OCI-LY7 (cell line): ENCODE measurements around the gene ARHGAP26. TPM values are rescaled to one million over a fixed set of nuclear protein-coding genes. Genes with fewer than 3 reads are reported as not detected.

Experiments
- BruUV-seq: library from RNA; stranded (reverse); fragments of 400-500 nt; replicated peaks from 2 replicates; lab custom pipeline; 2021; lab: Mats Ljungman, UMichigan
- CTCF ChIA-PET: fragments of 300-600 bp; sonication (Branson Sonifier 250); formaldehyde crosslinking; loops from one replicate; lab custom pipeline; 2022; ENCODE audit warnings: antibody characterized with exemption; ENCODE audit not compliant: unreplicated experiment; lab: Charles Lee
- POLR2A ChIA-PET: fragments of 300-600 bp; sonication (Branson Sonifier 250); formaldehyde crosslinking; loops from one replicate; lab custom pipeline; 2022; ENCODE audit warnings: antibody characterized with exemption; lab: Charles Lee
- DNase-seq: peaks from one replicate; pipeline ENCODE4 v3.0.0-alpha.2; 2015; ENCODE audit warnings: low spot score
- H2AFZ ChIP-seq: fragments of 200-600 bp; sonication (generic), shearing (Covaris generic); 2 replicates; pipeline ENCODE4 v1.6.1; 2014; ENCODE audit warnings: mild to moderate bottlenecking, antibody characterized with exemption, low read length, moderate library complexity
- H3K27ac ChIP-seq: fragments of 200-600 bp; sonication (generic); 2 replicates; pipeline ENCODE4 v1.5.1; 2014; ENCODE audit warnings: mixed run types, low read depth, mild to moderate bottlenecking, moderate library complexity, low read length, inconsistent platforms; ENCODE audit not compliant: poor library complexity, severe bottlenecking
- H3K36me3 ChIP-seq: fragments of 200-600 bp; sonication (generic); 2 replicates; pipeline ENCODE4 v1.6.1; 2014; ENCODE audit warnings: mild to moderate bottlenecking, antibody characterized with exemption, low read length, moderate library complexity, mixed read lengths; ENCODE audit not compliant: insufficient read depth
- H3K4me1 ChIP-seq: fragments of 200-600 bp; sonication (generic); 2 replicates; pipeline ENCODE4 v1.5.1; 2014; ENCODE audit warnings: mild to moderate bottlenecking, low read length; ENCODE audit not compliant: insufficient read depth, poor library complexity, severe bottlenecking
- H3K4me2 ChIP-seq: fragments of 200-600 bp; sonication (generic); 2 replicates; pipeline ENCODE4 v1.6.1; 2014; ENCODE audit warnings: mild to moderate bottlenecking, low read length
- H3K4me3 ChIP-seq: fragments of 200-600 bp; sonication (generic); 2 replicates; pipeline ENCODE4 v1.5.1; 2014; ENCODE audit warnings: mild to moderate bottlenecking, low read depth, low read length; ENCODE audit not compliant: poor library complexity, severe bottlenecking
- H3K79me2 ChIP-seq: fragments of 200-600 bp; sonication (generic); 2 replicates; pipeline ENCODE4 v1.6.1; 2016; ENCODE audit warnings: low read depth, mild to moderate bottlenecking, low read length, moderate library complexity, mixed read lengths; ENCODE audit not compliant: insufficient read depth
- H3K9me2 ChIP-seq: fragments of 200-600 bp; sonication (generic); 2 replicates; pipeline ENCODE4 v1.6.1; 2016; ENCODE audit warnings: mild to moderate bottlenecking, low read length, mixed read lengths; ENCODE audit not compliant: insufficient read depth
- H3K9me3 ChIP-seq: fragments of 200-600 bp; sonication (generic); 2 replicates; pipeline ENCODE4 v1.6.1; 2014; ENCODE audit warnings: mild to moderate bottlenecking, mixed run types, low read length, mixed read lengths
- H4K20me1 ChIP-seq: fragments of 200-600 bp; sonication (generic); 2 replicates; pipeline ENCODE4 v1.6.1; 2014; ENCODE audit warnings: mild to moderate bottlenecking, antibody characterized with exemption, low read length, moderate library complexity, mixed read lengths; ENCODE audit not compliant: insufficient read depth
- CTCF ChIP-seq: fragments of 200-600 bp; sonication (generic); conservative IDR thresholded peaks from 2 replicates; pipeline ENCODE4 v1.5.1; 2014; ENCODE audit warnings: mild to moderate bottlenecking, antibody characterized with exemption, low read length, moderate library complexity, mixed read lengths
- EZH2phosphoT487 ChIP-seq: fragments of 200-600 bp; sonication (generic); IDR thresholded peaks from 2 replicates; pipeline ENCODE4 v1.6.1; 2018; ENCODE audit warnings: low read depth, borderline replicate concordance, mild to moderate bottlenecking, mixed run types, antibody characterized with exemption, low read length, moderate library complexity, mixed read lengths
- intact Hi-C: fragments of 100-400 bp; cut with micrococcal nuclease; formaldehyde crosslinking; loops from one replicate; pipeline ENCODE4 v1.10.0; 2022; ENCODE audit not compliant: unreplicated experiment
- total RNA-seq, 2 experiments: library from RNA; depleted of rRNA in 1 of 2; stranded (reverse); fragments of >200 nt in 1 of 2; shearing (Covaris generic) in 1 of 2; gene quantifications; 2 replicates each; pipeline ENCODE4 v1.2.3, GENCODE V29; 2014 to 2022

The ARHGAP26 gene
- total RNA-seq, 2 experiments from 2014 or later, result 7.0 to 19.1 TPM

GRCh38 chr5:143195491-143195890 is 425.3 kb downstream of the ARHGAP26 start:
- no peak for TF ChIP-seq EZH2phosphoT487
- DNase-seq, result no peak
- POLR2A ChIA-PET, result interaction anchor here (1.0 kb wide), 1 partner anchor 9 kb away, joined by 3 read pairs; no protein-coding TSS in a partner anchor
- no peak overlapping the region for H2AFZ ChIP-seq
- no peak overlapping the region for H3K27ac ChIP-seq
- H3K36me3 ChIP-seq, result no peaks in the 10 kb centered on the region
- no peaks in the 10 kb centered on the region for H3K79me2 ChIP-seq
- no peaks in the 10 kb centered on the region for H4K20me1 ChIP-seq
- CTCF ChIA-PET, result no interaction called here
- no peaks in the 10 kb centered on the region for H3K9me2 ChIP-seq
- no peak overlapping the region for H3K4me2 ChIP-seq
- H3K4me3 ChIP-seq, result no peak overlapping the region
- H3K4me1 ChIP-seq, result peaks cover 5% of the 10 kb centered on the region
- BruUV-seq, result no TSS peak
- peaks cover 7% of the 10 kb centered on the region for H3K9me3 ChIP-seq
- intact Hi-C loops, result no loop called here

DNA sequence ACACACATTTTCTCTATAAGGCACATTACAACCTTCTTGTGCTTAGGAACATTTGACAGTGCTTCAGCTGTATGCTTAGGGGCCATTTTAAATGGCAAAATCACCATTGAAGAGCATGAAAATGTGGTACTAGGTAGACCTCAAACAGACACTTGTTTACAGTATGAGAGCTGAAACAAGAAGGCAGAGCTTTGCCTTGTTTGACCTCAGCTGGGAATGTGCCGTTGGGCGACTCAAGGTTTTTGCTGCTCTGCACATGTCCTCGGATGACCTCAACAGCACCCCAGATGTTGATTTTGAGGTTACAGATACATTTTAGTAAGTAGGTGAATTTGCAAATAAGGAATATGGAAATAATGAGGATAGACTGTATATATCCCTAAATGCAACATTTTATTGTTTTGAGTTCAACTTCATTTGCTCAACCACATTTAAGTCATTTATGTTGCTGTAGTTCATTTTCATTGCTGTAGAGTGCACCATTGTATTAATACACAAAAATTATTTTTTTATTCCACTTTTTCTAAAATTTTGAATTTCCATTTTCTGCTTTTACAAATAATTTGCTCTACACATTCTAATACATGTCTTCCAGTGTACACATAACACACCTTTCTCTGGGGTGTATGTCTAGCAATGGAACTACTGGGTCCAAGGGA is 426.6 kb downstream of the ARHGAP26 start:
- Histone ChIP-seq H4K20me1 (no peaks in the 10 kb centered on the region), H3K9me2 (no peaks in the 10 kb centered on the region), H3K4me1 (peaks cover 5% of the 10 kb centered on the region), H3K9me3 (peaks cover 7% of the 10 kb centered on the region), H3K4me3 (no peak overlapping the region), H3K27ac (no peak overlapping the region), H3K36me3 (no peaks in the 10 kb centered on the region), H2AFZ (0 out of 2 replicates have a peak overlapping the region, but pooled peaks have one; percentile 15), H3K79me2 (no peaks in the 10 kb centered on the region), H3K4me2 (no peak overlapping the region)
- BruUV-seq, result no TSS peak
- intact Hi-C loops, result no loop called here
- CTCF ChIA-PET, result no interaction called here
- DNase-seq, result no peak
- TF ChIP-seq CTCF (peak; percentile 49), EZH2phosphoT487 (no peak)
- POLR2A ChIA-PET, result interaction anchor here (0.8 kb wide), 1 partner anchor 28 kb away, joined by 4 read pairs; no protein-coding TSS in a partner anchor

- intact Hi-C loops, result no loop called here
- POLR2A ChIA-PET, result no interaction called here
- no TSS peak for BruUV-seq
Observed at GRCh38 chr5:143197260-143197656, 427.1 kb downstream of the ARHGAP26 start.

More at GRCh38 chr5:143197260-143197656, 427.1 kb downstream of the ARHGAP26 start:
- H3K4me1 ChIP-seq, result peaks cover 5% of the 10 kb centered on the region
- H2AFZ ChIP-seq, result no peak overlapping the region
- no peak for DNase-seq
- peaks cover 7% of the 10 kb centered on the region for H3K9me3 ChIP-seq
- no peaks in the 10 kb centered on the region for H3K79me2 ChIP-seq
- H3K36me3 ChIP-seq, result no peaks in the 10 kb centered on the region
- H3K4me3 ChIP-seq, result no peak overlapping the region
- TF ChIP-seq EZH2phosphoT487 (no peak), CTCF (no peak)
- H3K27ac ChIP-seq, result no peak overlapping the region
- H4K20me1 ChIP-seq, result no peaks in the 10 kb centered on the region
- no peaks in the 10 kb centered on the region for H3K9me2 ChIP-seq
- no peak overlapping the region for H3K4me2 ChIP-seq
- CTCF ChIA-PET, result no interaction called here
